Stimulated activated CD8-positive, alpha-beta memory T cell treated with anti-CD3 and anti-CD28 coated beads, Interleukin-12 subunit alpha, Interleukin-12 subunit beta, amount 100 ng/mL, for 24 hours (primary cell): ENCODE data around the gene RILP.

ENCODE experiments used
- DNase-seq: peaks from one replicate; pipeline ENCODE4 v3.0.0-alpha.2; 2020; ENCODE audit errors: extremely low read depth

Gene RILP

DNA sequence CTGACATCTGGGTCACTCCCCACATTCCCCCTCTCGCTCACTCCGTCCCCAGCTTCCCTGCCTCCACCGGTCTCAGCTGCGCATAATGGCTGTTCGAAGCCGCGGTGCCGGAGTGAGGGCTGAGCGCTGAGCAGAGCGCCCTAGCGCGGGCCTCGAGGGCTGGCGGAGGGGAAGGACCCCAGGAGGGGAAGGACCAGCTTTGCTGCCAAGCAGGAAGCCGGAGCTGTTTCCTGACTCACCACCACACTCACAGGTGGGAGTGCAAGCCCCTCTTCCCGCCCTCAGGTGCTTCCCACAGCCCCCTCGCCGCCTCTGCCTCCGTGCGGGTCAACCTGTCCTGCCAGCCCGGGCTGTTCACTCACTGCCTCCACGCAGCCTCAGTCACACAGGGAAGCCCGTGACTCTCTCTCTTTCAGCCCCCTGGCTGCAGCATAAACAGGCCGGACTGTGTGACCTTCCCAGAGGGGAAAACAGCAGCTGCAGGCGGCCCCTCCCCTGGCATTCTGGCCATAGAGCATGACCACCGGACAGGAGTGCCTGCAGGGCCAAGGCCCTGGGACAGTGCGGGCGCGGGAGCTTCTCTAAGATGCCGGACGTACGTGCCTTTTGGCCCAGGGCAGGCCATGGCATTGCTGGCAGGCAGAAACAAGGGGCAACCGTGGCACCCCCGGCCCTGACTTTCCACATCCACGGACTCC, 44.7 kb downstream of the RILP start:
- DNase-seq = no peak

- DNase-seq = no peak
Observed at GRCh38 chr17:1601571-1601970, 48.1 kb downstream of the RILP start.

- no peak for DNase-seq
Observed at GRCh38 chr17:1598399-1599095, 51.1 kb downstream of the RILP start.

GRCh38 chr17:1597861-1598342, 51.8 kb downstream of the RILP start:
- no peak for DNase-seq
